ENCODE data around the gene KLHL29.
"Not testable (repeated sequence)": the region's sequence is repeated elsewhere in the genome, so short reads cannot be mapped to it uniquely, and the experiment has no call there.

The KLHL29 gene

GRCh38 chr2:23367760-23368159, 17.2 kb upstream of the KLHL29 start:
- no peak for DNase-seq (ENCODE audit: low read depth, low spot score)

DNA sequence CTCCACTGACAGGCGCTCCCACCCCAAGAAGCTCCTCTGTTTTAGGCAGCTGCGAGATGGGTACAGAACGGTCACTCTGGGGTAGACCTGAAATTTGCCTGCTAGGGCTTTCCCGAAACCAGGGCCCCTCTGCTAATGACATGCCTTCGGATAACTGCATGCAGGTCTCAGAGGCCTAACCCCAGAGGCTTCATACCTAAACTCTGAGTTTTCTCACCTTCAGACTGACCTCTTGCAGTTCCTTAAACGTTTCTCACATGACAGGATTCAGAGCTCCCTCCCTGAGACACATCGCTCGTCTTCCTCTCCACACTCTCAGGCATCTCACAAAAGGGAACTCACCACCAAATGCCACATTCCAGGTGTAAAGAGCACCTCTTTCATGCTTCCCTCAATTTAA, 11.3 kb upstream of the KLHL29 start:
- DNase-seq (ENCODE audit: low read depth, low spot score): no peak

DNA sequence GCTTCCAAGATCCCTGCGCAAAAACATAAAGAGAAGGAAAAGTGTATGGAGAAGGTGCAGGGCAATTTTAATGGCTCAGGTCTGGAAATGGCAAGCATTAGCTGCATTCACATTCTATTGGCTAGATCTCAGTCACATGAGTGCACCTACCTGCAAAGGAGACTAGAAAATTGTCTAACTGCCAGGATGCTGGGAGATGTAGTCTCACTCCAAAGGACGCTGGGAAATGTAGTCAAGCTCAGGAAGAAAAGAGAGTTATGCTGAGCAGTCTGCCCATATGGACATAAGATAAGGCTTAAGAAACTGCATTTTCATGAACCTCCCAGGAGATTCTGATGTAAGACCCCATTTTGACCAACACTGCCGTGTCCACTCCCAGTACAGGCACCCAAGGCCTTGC, 9.5 kb upstream of the KLHL29 start:
- DNase-seq (ENCODE audit: low read depth, low spot score): no peak

GRCh38 chr2:23376075-23376474, 8.9 kb upstream of the KLHL29 start:
- no peak for DNase-seq (ENCODE audit: low read depth, low spot score)

GRCh38 chr2:23376972-23377371, 8.0 kb upstream of the KLHL29 start:
- DNase-seq (ENCODE audit: low read depth, low spot score): no peak

- DNase-seq (ENCODE audit: low read depth, low spot score): no peak
These were observed 7.2 kb upstream of the KLHL29 start for GRCh38 chr2:23377771-23378170.

- DNase-seq (ENCODE audit: low read depth, low spot score): no peak
These were observed 6.5 kb upstream of the KLHL29 start for GRCh38 chr2:23378496-23378895.

DNA sequence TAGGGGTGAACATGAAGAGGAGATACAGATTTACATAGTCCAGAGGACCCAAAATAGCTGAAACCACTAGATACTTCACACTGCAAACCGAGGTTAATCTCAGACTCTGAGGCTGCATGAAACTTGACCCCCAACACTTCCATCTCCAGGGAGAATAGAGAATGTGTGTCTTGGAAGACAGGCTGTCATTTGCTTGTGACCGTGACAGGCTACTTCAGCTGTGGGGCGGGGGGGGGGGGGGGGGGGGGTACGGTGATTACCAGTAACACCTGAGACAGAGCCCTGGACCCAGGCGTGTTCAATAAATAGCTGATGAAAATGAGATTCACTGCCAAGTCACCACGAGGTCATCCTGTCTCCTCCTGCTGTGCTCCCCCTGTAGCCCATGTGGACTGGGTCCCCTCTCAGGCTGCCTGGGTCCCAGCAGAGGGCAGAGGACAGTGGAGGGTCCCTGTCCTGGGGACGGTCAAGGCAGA, 5.7 kb upstream of the KLHL29 start:
- DNase-seq (ENCODE audit: low read depth, low spot score): no peak

DNA sequence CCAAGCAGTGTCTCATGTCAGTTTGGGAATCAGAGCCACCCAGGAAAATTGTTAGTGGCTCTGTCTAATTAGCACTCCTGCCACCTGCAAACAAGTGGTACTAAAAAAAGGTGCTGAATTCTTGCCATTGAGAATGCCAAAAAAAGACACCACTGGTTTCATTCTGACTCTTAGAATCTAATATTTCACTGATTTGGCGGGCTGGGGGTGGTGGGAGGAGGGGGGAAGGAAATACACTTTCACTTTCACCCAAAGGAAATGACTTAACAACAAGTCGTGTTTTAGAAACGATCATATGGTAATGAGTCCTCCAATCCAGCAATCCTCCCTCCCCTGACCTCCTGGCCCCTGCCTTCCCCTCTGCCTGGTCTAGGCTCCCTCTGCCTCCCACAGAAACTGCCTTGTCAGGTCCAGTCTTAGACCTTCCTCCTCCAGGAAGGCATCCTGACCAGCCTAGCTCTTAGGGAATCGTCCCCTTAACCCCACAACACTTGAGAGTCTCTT, 4.4 kb upstream of the KLHL29 start:
- DNase-seq (ENCODE audit: low read depth, low spot score): no peak

- no peak for DNase-seq (ENCODE audit: low read depth, low spot score)
These were observed 3.9 kb upstream of the KLHL29 start for GRCh38 chr2:23381084-23381483.

GRCh38 chr2:23381485-23381884, 3.5 kb upstream of the KLHL29 start:
- no peak for DNase-seq (ENCODE audit: low read depth, low spot score)

DNA sequence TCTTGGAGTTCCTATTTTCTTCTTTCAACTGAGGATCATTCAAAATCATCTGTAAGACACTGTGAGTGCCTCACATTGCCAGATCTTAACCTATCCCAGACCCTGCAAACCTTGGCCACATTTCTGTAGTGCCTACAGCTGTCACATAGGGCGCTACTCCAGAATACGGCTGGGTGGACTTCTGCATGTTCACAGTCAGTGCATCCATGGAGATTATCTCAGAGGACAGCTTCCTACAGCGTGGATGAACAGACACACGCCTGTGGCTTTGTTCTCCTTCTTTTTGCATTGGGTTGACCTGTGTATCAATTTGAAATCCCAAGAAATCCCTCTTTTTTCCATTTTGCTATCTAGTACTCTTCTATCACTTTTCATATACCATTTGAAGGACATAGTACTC, 1.9 kb upstream of the KLHL29 start:
- DNase-seq (ENCODE audit: low read depth, low spot score): no peak

GRCh38 chr2:23385351-23385747, 370 bp downstream of the KLHL29 start:
- peak; percentile 39 for DNase-seq (ENCODE audit: low read depth, low spot score)

DNA sequence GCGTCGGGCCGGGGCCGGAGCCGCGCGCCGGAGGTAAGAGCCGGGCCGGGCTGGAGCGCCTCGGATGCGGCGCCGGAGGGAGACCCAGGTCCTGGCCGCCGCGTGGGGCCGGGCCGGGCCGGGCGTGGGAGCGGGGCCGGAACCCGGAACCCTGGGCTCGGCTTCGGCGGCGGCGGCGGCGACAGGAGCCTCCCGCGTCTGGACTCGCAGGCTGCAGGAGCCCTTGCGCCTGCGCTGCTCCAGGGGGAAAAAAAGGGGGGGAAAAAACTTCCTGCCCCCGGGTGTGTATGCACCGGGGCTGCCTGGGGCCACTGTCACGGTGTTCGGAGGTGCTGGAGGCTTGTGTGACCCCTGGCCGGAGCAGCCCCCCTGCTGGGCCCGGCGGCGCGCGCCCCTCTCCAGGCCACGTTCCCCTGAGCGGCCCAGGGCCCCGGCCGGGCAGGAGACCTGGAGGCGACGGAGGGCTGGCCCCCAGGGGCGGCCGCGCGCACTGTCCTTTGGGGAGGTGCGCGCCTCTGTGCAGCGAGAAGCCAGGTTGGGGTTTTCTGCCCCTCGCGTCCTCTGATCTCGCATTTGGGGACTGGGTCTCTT, 864 bp downstream of the KLHL29 start:
- DNase-seq (ENCODE audit: low read depth, low spot score): peak; percentile 39

DNA sequence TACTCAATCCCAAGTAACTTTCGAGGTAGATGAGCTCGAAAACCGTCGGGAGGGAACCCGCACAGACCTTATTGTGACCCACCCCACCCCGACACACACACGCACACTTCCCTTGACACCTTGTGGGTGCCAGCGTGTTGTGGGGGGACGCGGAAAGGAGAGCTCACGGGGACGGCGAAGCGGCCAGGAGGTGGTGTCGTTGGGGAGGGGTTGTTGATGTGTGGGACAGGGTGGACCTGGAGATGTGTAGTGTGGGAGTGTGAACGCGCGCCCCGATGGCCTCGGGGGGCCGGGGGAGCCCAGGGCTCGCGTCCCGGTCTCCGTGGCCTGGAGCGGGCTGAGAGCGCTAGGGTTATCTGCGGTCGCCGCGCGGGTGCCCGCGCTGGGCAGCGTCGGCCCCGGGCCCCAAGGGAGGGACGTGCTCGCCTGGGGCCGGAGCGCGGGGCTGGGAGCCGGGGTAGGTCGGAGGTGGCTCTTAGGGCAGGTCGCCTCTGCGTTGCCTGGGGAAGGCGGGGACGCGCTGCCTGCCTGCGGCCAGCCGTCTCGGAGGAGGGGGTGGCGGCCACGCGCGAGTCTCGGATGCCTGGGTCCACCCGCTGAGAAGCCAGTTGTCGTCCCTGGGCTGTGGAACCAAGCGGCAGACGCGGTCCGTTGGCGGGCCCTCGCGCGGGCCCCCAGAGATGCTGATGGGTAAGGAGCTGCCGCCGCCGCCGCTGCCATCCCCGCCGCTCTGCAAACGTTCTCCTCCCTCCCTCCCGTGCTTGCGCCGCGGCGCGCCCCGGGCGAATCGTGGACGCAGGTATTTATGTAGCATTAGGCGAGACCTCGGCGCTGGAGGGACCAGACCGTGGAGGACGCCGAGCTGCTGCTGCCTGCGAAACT, 1.6 kb downstream of the KLHL29 start:
- peak; percentile 49 for DNase-seq (ENCODE audit: low read depth, low spot score)

GRCh38 chr2:23387221-23387550, 2.2 kb downstream of the KLHL29 start:
- no peak for DNase-seq (ENCODE audit: low read depth, low spot score)

GRCh38 chr2:23387845-23388244, 2.9 kb downstream of the KLHL29 start:
- DNase-seq (ENCODE audit: low read depth, low spot score): no peak

DNA sequence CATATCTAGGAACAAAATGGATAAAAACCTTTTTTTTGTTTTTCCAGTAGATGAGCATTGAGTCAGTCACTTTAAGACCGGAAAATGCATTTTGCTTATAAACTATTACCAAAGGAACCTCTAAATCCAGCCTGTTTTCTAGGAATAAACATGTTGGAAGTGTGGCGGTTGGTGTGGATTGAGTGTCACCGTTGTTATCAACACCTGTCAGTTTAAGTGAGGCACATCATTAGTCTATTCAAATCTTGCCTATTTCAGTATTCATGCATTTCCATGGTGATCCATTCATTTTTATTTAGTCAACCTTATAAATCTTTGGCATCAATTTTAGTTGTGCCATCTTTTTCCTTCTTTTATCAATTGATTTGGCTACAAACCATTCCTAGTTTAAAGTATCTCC, 3.3 kb downstream of the KLHL29 start:
- no peak for DNase-seq (ENCODE audit: low read depth, low spot score)

DNA sequence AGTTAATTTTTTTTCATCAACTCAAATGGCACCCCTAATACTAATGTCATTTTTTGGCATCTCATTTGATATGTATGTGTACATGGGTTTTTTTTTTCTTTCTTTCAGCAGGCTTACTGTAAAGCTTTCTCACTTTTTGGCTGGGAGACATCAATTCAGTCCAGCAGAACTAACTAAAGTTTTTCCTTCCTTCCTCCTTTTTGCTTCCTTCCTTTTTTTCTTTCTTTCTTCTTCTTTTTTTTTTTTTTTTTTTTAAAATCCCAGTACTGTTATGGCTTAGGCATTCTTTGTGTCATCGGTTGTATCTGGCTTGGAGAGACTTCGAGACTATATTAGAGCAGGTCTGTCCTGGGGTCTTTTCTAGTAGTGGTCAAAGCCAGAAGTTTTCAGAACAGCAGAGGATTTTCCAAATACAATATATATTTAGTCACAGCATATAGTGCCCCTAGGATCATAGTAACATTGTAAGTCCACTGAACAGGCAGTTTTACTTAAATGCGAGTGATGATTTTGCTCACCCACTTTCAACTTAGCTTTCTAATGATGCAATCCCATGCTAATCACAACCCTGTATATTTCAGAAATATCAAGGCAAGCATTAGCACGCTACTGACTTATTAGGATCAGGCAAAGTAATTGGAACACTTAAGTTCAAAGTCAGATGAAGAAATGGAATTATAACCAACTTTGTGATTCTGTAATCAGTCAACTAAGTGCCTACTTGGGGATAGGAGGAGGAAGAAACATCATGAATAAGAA, 4.0 kb downstream of the KLHL29 start:
- no peak for DNase-seq (ENCODE audit: low read depth, low spot score)

DNA sequence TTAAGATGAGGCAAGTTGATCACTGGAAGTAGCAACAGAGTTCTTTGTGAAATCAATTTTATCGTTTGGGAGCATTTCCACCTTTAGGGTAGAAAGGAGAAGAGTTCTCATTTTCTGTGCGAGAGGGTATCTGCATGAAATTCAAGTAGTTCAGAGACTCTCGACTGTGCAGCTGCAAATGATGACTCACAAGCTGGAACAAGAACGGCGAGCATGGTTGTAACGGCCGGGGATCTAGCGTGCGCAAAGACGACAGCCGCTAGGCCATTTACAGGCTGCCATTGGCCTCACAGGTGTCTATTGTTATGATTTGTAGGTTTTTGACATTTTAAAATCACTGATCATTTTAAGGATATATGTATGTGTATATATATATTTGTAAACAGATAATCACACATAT, 5.2 kb downstream of the KLHL29 start:
- no peak for DNase-seq (ENCODE audit: low read depth, low spot score)

GRCh38 chr2:23391237-23391736, 6.3 kb downstream of the KLHL29 start:
- not testable (repeated sequence) for DNase-seq (ENCODE audit: low read depth, low spot score)

DNA sequence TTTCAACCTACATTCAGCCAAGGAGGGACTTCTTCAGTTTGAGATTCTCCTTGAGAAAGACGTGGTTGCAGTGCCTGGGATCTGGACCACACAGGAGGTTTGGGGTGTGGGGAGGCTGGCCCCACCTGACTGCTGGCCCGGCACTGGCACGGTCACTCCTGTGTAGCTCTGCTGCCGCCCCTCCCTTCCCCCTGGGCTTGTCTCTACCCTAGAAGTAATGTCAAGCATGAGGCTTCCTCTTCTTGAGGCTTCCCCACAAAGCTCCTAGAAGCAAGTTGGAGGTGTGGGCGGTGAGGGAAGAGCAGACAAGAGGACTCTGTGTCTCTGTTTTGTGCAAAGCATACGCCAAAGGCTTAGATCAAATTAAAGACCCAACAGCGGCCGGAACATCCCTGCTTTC, 8.7 kb downstream of the KLHL29 start:
- DNase-seq (ENCODE audit: low read depth, low spot score): no peak
